Measurements from ENCODE around the gene URAD. TPM values are rescaled to one million over a fixed set of nuclear protein-coding genes. Genes with fewer than 3 reads are reported as not detected.

The URAD gene
- total and polyA plus RNA-seq, 9 donors, result not detected

DNA sequence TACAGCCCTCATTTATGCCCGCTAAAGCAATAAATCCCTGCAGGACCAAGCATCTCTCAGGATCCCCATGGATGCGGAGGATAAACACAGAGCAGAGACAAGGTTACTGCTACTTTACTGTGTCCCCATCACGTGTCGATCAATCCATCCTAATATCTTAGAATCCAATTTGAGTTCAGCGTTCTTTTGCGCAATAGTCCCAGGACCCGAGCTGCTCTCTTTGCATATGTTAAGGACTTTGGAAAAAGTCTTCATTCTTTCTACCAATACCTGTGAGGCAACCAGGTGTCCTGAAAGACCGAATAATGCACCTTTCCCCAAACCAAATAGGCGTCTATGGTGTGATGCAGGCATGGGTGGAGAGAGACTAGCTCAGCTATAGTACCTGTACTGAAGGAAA is 38.0 kb upstream of the URAD start:
- H3K36me3 ChIP-seq, result no peaks in the 10 kb centered on the region
- H3K4me3 ChIP-seq, result no peak overlapping the region
- no peaks in the 10 kb centered on the region for H3K9me3 ChIP-seq
- intact Hi-C loops (cut with DNase I), result no loop called here
- DNase-seq, result no peak
- no peak overlapping the region for H3K27ac ChIP-seq
- 90 to 91% (median 90%) methylated on average over 9 of the region's 9 CpGs for WGBS, 3 donors
- H3K27me3 ChIP-seq, result no peaks in the 10 kb centered on the region
- TF ChIP-seq, protein P1, sequence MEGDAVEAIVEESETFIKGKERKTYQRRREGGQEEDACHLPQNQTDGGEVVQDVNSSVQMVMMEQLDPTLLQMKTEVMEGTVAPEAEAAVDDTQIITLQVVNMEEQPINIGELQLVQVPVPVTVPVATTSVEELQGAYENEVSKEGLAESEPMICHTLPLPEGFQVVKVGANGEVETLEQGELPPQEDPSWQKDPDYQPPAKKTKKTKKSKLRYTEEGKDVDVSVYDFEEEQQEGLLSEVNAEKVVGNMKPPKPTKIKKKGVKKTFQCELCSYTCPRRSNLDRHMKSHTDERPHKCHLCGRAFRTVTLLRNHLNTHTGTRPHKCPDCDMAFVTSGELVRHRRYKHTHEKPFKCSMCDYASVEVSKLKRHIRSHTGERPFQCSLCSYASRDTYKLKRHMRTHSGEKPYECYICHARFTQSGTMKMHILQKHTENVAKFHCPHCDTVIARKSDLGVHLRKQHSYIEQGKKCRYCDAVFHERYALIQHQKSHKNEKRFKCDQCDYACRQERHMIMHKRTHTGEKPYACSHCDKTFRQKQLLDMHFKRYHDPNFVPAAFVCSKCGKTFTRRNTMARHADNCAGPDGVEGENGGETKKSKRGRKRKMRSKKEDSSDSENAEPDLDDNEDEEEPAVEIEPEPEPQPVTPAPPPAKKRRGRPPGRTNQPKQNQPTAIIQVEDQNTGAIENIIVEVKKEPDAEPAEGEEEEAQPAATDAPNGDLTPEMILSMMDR (IDR thresholded peaks at IDR 0.05), result no peak
- TF ChIP-seq POLR2A (IDR thresholded peaks at IDR 0.05) (no peak), EP300 (IDR thresholded peaks at IDR 0.05) (no peak)
- peaks cover 5% of the 10 kb centered on the region for H3K4me1 ChIP-seq (ENCODE audit: insufficient read depth)

DNA sequence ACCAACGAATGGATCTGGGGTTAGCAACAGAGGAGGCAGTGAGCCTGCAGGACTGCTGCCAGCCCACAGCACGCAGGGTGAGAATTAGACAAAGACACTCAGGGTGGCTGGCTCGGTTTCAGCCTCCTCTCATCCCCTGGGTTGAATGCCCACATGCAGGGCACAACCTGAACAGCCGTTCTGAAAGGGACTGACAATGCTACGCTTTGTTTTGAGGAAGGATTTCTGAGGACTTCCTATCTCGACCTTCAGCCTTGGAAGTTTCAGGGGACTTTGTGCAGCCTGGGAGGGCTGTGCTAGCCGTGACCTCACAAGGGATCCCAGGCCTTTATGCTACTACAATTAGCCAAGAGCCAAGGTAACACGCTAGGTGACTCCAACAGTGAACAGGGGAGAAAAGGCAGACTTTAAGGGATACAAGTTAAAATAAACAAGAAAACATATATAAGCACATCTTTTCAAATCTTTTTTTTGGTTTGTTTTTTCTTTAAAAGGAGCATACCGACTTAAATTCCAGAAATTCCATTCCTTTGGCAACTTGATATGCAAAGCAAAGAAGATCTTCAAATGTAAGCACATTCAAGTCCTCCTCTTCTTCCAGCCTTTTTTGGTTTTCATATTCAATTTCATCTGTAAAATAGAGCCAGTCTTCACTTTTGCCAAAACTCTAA is 34.5 kb upstream of the URAD start:
- H3K27ac ChIP-seq, result no peak overlapping the region
- intact Hi-C loops (cut with DNase I), result no loop called here
- no peak for DNase-seq
- WGBS, 3 donors, result 12 to 20% (median 20%) methylated on average over 9 of the region's 9 CpGs
- H3K9me3 ChIP-seq, result no peaks in the 10 kb centered on the region
- H3K4me1 ChIP-seq (ENCODE audit: insufficient read depth), result peaks cover 5% of the 10 kb centered on the region
- H3K27me3 ChIP-seq, result no peaks in the 10 kb centered on the region
- no peak for TF ChIP-seq POLR2A (IDR thresholded peaks at IDR 0.05)
- no peak for TF ChIP-seq EP300 (IDR thresholded peaks at IDR 0.05)
- TF ChIP-seq, protein P1 (IDR thresholded peaks at IDR 0.05), result no peak
- no peak overlapping the region for H3K4me3 ChIP-seq
- no peaks in the 10 kb centered on the region for H3K36me3 ChIP-seq

DNA sequence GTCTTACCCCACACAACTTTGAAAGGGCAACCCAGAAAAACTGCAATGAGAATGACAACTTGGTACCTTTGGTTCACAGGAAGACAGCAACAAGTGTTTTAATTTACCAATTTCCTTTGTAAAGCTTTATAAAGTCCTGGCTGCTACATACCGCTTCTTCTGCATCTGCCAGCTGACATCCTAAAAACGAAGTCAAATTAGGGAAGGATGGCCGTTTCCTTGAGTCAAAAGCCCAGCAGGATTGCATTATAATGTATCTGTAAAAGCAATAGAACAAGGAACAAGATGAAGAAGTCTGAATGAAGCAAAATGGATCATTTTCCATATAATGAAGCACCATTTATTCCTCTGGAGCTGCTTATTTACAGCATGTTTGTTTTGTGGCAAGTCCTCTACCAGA is 25.8 kb upstream of the URAD start:
- intact Hi-C loops (cut with DNase I), result no loop called here
- Histone ChIP-seq H3K27me3 (no peaks in the 10 kb centered on the region), H3K4me1 (ENCODE audit: insufficient read depth) (no peaks in the 10 kb centered on the region), H3K36me3 (no peaks in the 10 kb centered on the region), H3K9me3 (no peaks in the 10 kb centered on the region), H3K27ac (no peak overlapping the region), H3K4me3 (no peak overlapping the region)
- 43 to 55% (median 54%) methylated on average over 3 of the region's 3 CpGs for WGBS, 3 donors
- TF ChIP-seq EP300 (IDR thresholded peaks at IDR 0.05) (no peak), POLR2A (IDR thresholded peaks at IDR 0.05) (no peak)
- TF ChIP-seq, protein P1 (IDR thresholded peaks at IDR 0.05), result no peak
- no peak for DNase-seq

DNA sequence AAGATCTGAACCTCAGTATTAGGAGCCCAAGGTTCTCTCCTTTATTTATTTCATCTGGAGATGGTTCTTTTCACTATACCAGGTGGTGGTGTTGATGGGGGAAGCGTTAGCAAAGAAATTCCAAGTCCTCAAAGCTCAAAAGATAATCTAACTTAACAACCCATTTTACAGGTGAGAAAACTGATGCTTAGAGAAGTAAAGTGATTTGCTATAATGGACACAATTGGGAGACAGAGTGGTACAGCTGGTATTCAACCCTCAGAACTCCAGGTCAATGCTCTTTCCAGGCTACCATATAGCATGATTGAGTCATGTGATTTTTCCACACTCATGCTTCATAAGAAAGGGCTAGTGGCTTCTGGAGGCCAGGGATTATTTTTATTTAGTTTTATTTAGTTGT is 25.0 kb upstream of the URAD start:
- TF ChIP-seq, protein P1 (IDR thresholded peaks at IDR 0.05), result no peak
- TF ChIP-seq EP300 (IDR thresholded peaks at IDR 0.05), result no peak
- no peak for TF ChIP-seq POLR2A (IDR thresholded peaks at IDR 0.05)
- Histone ChIP-seq H3K4me1 (ENCODE audit: insufficient read depth) (no peaks in the 10 kb centered on the region), H3K27me3 (no peaks in the 10 kb centered on the region), H3K36me3 (no peaks in the 10 kb centered on the region), H3K9me3 (no peaks in the 10 kb centered on the region), H3K4me3 (no peak overlapping the region), H3K27ac (no peak overlapping the region)
- WGBS, 3 donors, result 63 to 83% (median 74%) methylated on average over 1 of the region's 1 CpG
- DNase-seq, result no peak
- intact Hi-C loops (cut with DNase I), result no loop called here

All from ovary (tissue), 9 donors.